Muscle layer of colon (tissue), 2 donors: ENCODE measurements around the gene RNF44.

Experiments
- H3K27ac ChIP-seq: one replicate; pipeline ENCODE4 v1.7.0; 2013; ENCODE audit warnings: low read depth, mild to moderate bottlenecking, low read length, moderate library complexity
- H3K27me3 ChIP-seq, 2 donors: one replicate each; pipeline ENCODE4 v1.7.0; 2013; ENCODE audit warnings: low read length in 2 of 2, mild to moderate bottlenecking in 2 of 2; ENCODE audit not compliant: insufficient read depth in 2 of 2, control insufficient read depth in 1 of 2
- H3K36me3 ChIP-seq: one replicate; pipeline ENCODE4 v1.7.0; 2013; ENCODE audit warnings: mild to moderate bottlenecking, low read length; ENCODE audit not compliant: insufficient read depth
- H3K4me1 ChIP-seq: one replicate; pipeline ENCODE4 v1.7.0; 2013; ENCODE audit warnings: mild to moderate bottlenecking, low read length; ENCODE audit not compliant: insufficient read depth
- H3K4me3 ChIP-seq, 2 donors: one replicate each; pipeline ENCODE4 v1.7.0; 2013; ENCODE audit warnings: low read length in 2 of 2, low read depth in 1 of 2, mild to moderate bottlenecking in 1 of 2, moderate library complexity in 1 of 2
- H3K9ac ChIP-seq: one replicate; pipeline ENCODE4 v1.7.0; 2013; ENCODE audit warnings: low read length
- H3K9me3 ChIP-seq: one replicate; pipeline ENCODE4 v1.7.0; 2013; ENCODE audit warnings: mild to moderate bottlenecking, low read length
- donor health status: abdominal sarcoma.
- donor health status: Adenocarcinoma of cecum.

The RNF44 gene

DNA sequence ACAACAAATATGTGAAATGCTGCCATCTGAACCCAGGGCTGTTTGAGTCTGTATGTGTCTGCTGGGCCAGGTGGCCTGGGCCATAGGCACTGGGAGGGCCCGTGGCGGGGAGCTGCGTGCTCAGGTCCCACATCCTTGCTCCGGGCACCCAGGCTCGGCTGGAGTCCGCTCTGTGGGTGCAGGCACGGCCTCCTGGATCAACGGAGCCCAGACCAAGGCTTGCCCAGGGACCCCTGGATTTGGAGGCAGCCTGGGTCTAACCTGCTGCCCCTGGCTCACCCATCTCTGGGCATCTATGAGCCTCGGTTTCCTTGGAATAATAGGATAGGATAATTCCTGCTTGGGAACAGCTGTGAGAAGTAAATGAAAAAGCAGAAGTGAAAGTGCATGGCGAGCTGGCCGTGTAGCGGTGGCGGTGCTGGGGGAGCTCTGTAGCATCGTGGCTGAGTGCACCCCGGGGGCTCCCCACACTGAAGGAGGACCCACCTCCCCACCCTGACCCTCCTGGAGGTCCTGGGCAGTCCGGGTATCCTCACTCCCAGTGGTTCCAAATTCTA is 13.2 kb upstream of the RNF44 start:
- Histone ChIP-seq H3K4me1 (peaks cover 11% of the 10 kb centered on the region), H3K9me3 (no peaks in the 10 kb centered on the region), H3K27me3 (peaks cover 7 to 16% of the 10 kb centered on the region in 2 donors), H3K9ac (no peak overlapping the region), H3K4me3 (no peak overlapping the region), H3K27ac (no peak overlapping the region), H3K36me3 (no peaks in the 10 kb centered on the region)

GRCh38 chr5:176549871-176550270 is 12.7 kb upstream of the RNF44 start:
- no peak overlapping the region for H3K9ac ChIP-seq
- no peak overlapping the region for H3K27ac ChIP-seq
- no peak overlapping the region for H3K4me3 ChIP-seq
- H3K9me3 ChIP-seq = no peaks in the 10 kb centered on the region
- H3K36me3 ChIP-seq = no peaks in the 10 kb centered on the region
- peaks cover 11% of the 10 kb centered on the region for H3K4me1 ChIP-seq
- H3K27me3 ChIP-seq = peaks cover 7 to 16% of the 10 kb centered on the region in 2 donors

DNA sequence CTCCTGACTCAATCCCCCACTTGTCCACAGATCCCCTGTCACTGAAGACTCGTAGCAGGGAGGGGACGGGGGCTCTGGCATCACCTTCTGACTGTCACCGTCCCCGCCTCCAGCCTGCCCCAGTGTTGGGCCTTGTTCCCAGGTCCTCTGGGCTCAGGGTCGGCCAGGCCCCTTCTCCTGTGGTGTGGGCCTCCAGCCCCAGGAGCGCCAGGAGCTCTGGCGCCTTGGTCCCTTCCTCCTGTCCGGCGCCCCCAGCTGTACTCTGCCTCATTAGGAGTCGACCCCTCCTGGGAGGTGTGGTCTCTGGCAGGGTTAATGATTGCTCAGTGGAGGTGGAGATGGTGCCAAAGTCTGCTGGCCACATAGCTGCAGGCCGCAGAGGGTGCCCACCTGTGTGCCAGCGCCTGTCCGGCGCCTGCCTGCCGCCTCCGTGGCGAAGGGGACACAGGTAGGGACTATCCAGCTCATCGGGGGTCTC is 11.8 kb upstream of the RNF44 start, which contains the start of gene CDHR2:
CDHR2 (plus strand) TSS at position 376 of the 478 bp plus-strand sequence. CDS start 16,011 bp downstream, outside the sequence.
- Histone ChIP-seq H3K9me3 (no peaks in the 10 kb centered on the region), H3K36me3 (no peaks in the 10 kb centered on the region), H3K27ac (no peak within 1 kb of the TSS), H3K9ac (no peak within 1 kb of the TSS), H3K4me1 (peaks cover 16% of the 10 kb centered on the region), H3K4me3 (no peak within 1 kb of the TSS), H3K27me3 (peaks cover 4 to 12% of the 10 kb centered on the region in 2 donors)

GRCh38 chr5:176547802-176548201 is 10.6 kb upstream of the RNF44 start:
- H3K36me3 ChIP-seq = no peaks in the 10 kb centered on the region
- peaks cover 0 to 7% of the 10 kb centered on the region in 2 donors for H3K27me3 ChIP-seq
- H3K27ac ChIP-seq = peak overlapping the region; percentile 30
- H3K9ac ChIP-seq = no peak overlapping the region
- no peak overlapping the region for H3K4me3 ChIP-seq
- no peaks in the 10 kb centered on the region for H3K9me3 ChIP-seq
- H3K4me1 ChIP-seq = peaks cover 17% of the 10 kb centered on the region

DNA sequence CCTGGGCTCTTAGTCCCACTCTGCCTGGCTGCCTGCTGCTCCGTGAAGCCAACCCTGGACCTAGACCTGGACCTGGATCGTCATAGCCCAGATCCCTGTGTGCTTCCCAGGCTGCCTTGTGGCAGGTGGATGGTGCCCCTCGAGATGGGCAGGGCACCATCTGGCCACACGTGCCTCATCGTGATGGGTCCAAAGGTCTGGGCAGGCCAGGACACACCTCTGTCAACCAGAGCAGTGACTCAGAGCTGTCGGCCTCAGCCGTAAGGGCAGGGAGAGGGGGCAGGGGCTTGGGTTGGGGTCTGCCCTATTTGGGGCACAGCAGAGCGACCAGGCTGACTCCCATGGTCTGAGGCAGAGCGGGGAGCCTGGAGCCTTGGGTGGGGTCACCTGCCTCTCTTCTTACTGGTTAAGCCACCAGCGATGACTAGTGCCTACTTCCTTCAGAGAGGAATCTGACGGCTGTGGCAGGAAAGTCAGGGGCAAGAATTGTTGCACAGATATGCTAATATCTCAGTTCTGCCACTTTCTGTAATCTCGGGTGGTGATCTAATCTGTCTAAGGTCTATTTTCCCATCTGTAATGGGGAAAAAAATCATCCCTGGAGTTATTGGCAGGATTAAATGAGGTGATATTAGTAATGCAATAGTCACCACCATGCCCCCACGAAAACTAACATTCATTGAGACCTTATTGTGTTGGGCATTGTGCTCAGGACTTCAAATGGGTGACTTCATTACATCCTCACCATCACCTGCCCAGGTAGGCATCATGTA is 8.7 kb upstream of the RNF44 start:
- H3K4me1 ChIP-seq = peaks cover 29% of the 10 kb centered on the region
- no peaks in the 10 kb centered on the region for H3K36me3 ChIP-seq
- H3K9me3 ChIP-seq = no peaks in the 10 kb centered on the region

DNA sequence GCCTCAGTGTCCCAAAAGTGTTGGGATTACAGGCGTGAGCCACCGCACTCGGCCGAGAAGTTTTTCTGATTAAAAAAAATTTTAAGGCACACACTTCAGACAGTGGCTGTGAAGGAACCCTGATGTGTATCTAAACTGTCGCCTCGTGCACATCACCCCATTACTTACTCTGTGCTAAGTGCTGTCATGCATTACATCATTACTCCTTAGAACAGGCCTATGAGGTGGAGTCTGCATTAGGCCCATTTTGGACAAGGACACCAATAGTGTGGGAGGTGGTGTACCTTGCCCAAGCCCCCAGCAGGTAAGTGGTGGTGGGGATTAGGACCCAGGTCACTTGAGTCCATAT is 8.2 kb upstream of the RNF44 start:
- Histone ChIP-seq H3K4me1 (peaks cover 29% of the 10 kb centered on the region), H3K27me3 (no peaks in the 10 kb centered on the region), H3K27ac (no peak overlapping the region), H3K9me3 (no peaks in the 10 kb centered on the region), H3K36me3 (no peaks in the 10 kb centered on the region), H3K4me3 (no peak overlapping the region), H3K9ac (no peak overlapping the region)

More for the DNA sequence above, 8.7 kb upstream of the RNF44 start:
- no peak overlapping the region for H3K4me3 ChIP-seq
- no peak overlapping the region for H3K9ac ChIP-seq
- H3K27me3 ChIP-seq = no peaks in the 10 kb centered on the region
- H3K27ac ChIP-seq = no peak overlapping the region

- Histone ChIP-seq H3K4me3 (peak overlapping the region; percentile 78 to 91), H3K9ac (peak overlapping the region; percentile 86), H3K9me3 (no peaks in the 10 kb centered on the region), H3K27ac (peak overlapping the region; percentile 94), H3K36me3 (no peaks in the 10 kb centered on the region), H3K27me3 (no peaks in the 10 kb centered on the region), H3K4me1 (peaks cover 31% of the 10 kb centered on the region)
Observed at GRCh38 chr5:176543428-176544182, 6.4 kb upstream of the RNF44 start.

DNA sequence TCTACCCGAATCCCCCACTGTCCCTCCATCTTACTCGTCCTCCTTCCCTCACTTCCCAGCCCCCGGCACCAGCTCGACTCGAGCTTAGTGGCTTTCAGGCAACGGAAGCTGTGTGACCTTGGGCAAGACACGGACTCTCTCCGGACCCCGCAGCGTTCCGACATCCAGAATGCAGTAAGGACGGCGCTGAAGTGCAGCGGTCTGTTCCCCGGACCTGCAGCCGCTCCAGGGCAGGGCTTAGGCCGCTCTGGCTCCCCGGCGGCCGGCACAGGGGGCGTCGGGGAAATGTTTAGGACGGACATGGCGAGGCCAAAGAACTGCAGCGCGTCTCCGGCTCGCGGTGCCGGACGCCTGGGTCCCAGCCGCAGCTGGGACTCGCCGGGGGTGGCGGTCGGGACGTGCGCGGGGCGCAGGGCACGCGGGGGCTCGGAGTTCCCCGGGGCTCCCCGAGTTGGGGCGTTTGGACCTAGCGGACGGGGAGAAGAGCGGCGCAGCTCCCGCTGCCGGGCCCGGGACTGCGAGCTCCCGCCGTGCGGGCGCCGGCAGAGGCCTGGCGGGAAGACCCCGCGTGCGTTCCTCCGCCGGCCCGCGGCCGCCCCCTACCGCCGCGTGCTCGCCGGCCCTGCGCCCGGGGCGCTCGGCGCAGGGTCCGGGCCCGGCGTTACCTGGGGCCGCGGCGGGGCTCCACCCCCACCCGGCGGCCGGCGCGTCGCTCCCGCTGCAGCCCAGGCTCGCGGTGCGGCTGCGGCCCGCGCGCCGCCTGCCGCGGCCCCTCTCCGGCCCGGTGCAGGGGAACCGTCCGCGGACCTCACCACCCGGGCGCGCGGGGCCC is 5.6 kb upstream of the RNF44 start:
- no peak overlapping the region for H3K9ac ChIP-seq
- no peaks in the 10 kb centered on the region for H3K36me3 ChIP-seq
- H3K27me3 ChIP-seq = no peaks in the 10 kb centered on the region
- H3K4me3 ChIP-seq = peak overlapping the region; percentile 30 to 91
- H3K9me3 ChIP-seq = no peaks in the 10 kb centered on the region
- H3K4me1 ChIP-seq = peaks cover 31% of the 10 kb centered on the region
- peak overlapping the region; percentile 94 for H3K27ac ChIP-seq

- Histone ChIP-seq H3K27ac (peak overlapping the region; percentile 45), H3K9me3 (no peaks in the 10 kb centered on the region), H3K4me3 (peak overlapping the region in 1 of 2 donors; percentile 30), H3K9ac (no peak overlapping the region), H3K4me1 (peaks cover 26% of the 10 kb centered on the region), H3K36me3 (no peaks in the 10 kb centered on the region), H3K27me3 (no peaks in the 10 kb centered on the region)
Observed at GRCh38 chr5:176542135-176542595, 5.0 kb upstream of the RNF44 start.

DNA sequence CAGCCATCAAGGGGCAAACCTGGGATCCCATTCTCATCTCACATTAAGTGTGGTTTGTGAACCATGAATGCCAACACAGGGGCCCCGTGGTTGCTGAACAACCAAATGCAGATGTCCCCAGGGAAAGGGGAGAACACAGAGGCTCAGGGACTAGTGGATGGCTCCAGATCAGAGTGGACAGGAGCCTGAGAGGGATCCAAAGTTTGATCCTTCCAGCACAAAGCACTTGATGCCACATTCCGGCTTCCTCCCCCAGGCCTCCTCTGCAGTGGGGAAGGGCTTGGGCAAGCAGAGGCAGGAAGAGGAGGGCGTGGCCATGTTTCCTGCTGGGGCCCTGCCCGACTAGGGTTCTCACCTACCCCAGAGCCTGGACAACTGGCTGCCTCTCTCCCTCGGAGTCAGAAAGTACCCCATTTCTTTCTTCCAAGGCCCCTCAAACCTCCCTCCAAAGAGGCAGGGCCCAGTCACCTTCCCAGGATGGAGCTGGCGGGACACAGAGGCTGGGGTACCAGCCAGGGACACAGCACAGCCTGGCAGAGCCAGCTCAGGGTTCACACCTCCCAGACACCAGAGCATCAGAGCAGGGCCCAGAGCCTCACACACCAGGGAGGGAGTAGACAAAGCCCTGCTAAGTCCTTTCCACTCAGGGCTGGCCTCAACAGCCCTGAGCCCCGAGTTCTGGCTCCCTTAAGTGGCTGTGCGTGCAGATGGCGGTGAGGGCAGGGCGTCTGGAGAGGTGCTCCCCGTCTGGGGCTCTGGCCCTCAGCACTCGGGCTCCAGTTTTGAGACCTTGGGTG is 4.3 kb upstream of the RNF44 start:
- Histone ChIP-seq H3K4me3 (no peak overlapping the region), H3K27ac (peak overlapping the region; percentile 45), H3K9ac (no peak overlapping the region), H3K9me3 (no peaks in the 10 kb centered on the region), H3K27me3 (no peaks in the 10 kb centered on the region), H3K4me1 (peaks cover 26% of the 10 kb centered on the region), H3K36me3 (no peaks in the 10 kb centered on the region)
